Measurements from ENCODE around the gene BCKDHA. TPM values are rescaled to one million over a fixed set of nuclear protein-coding genes. Genes with fewer than 3 reads are reported as not detected.
A peak's percentile ranks its signal among the peaks of the same experiment; 100 is the strongest.

BCKDHA gene
- total RNA-seq, 1 donor = 15.3 TPM

- DNase-seq (ENCODE audit: low read depth) = no peak
- no peak for TF ChIP-seq CTCF (IDR thresholded peaks at IDR 0.05; ENCODE audit: insufficient read depth, low read length)
- H3K4me3 ChIP-seq (ENCODE audit: low read depth, low read length) = no peak overlapping the region
Measured at GRCh38 chr19:41445575-41445974, 48.0 kb downstream of the BCKDHA start.

- TF ChIP-seq CTCF (IDR thresholded peaks at IDR 0.05; ENCODE audit: insufficient read depth, low read length) = no peak
- no peak overlapping the region for H3K4me3 ChIP-seq (ENCODE audit: low read depth, low read length)
- DNase-seq (ENCODE audit: low read depth) = no peak
Measured at GRCh38 chr19:41447732-41448332, 50.2 kb downstream of the BCKDHA start.

- peak overlapping the region; percentile 44 for H3K4me3 ChIP-seq (ENCODE audit: low read depth, low read length)
Measured at GRCh38 chr19:41449079-41449864, 51.7 kb downstream of the BCKDHA start.

GRCh38 chr19:41449865-41450178, 52.2 kb downstream of the BCKDHA start:
- no peak overlapping the region for H3K4me3 ChIP-seq (ENCODE audit: low read depth, low read length)
- no peak for TF ChIP-seq CTCF (IDR thresholded peaks at IDR 0.05; ENCODE audit: insufficient read depth, low read length)
- DNase-seq (ENCODE audit: low read depth) = no peak

More at GRCh38 chr19:41449079-41449864, 51.7 kb downstream of the BCKDHA start:
- peak; percentile 98 for TF ChIP-seq CTCF (IDR thresholded peaks at IDR 0.05; ENCODE audit: insufficient read depth, low read length)
- DNase-seq (ENCODE audit: low read depth) = peak; percentile 72

- no peak for TF ChIP-seq CTCF (IDR thresholded peaks at IDR 0.05; ENCODE audit: insufficient read depth, low read length)
- no peak overlapping the region for H3K4me3 ChIP-seq (ENCODE audit: low read depth, low read length)
- DNase-seq (ENCODE audit: low read depth) = no peak
Measured at GRCh38 chr19:41452584-41453275, 55.1 kb downstream of the BCKDHA start.

GRCh38 chr19:41455936-41456335, 58.3 kb downstream of the BCKDHA start:
- no peak for TF ChIP-seq CTCF (IDR thresholded peaks at IDR 0.05; ENCODE audit: insufficient read depth, low read length)
- no peak overlapping the region for H3K4me3 ChIP-seq (ENCODE audit: low read depth, low read length)

More at GRCh38 chr19:41455936-41456335, 58.3 kb downstream of the BCKDHA start:
- DNase-seq (ENCODE audit: low read depth) = peak; percentile 14

Measured in fibroblast of the aortic adventitia (primary cell).